AG08396 (cell line): Measurements from ENCODE around the gene ZMYM4.

ENCODE experiments used
- DNase-seq: peaks from one replicate; pipeline ENCODE4 v3.0.0; 2012; ENCODE audit warnings: low spot score, mixed read lengths

ZMYM4 gene

DNA sequence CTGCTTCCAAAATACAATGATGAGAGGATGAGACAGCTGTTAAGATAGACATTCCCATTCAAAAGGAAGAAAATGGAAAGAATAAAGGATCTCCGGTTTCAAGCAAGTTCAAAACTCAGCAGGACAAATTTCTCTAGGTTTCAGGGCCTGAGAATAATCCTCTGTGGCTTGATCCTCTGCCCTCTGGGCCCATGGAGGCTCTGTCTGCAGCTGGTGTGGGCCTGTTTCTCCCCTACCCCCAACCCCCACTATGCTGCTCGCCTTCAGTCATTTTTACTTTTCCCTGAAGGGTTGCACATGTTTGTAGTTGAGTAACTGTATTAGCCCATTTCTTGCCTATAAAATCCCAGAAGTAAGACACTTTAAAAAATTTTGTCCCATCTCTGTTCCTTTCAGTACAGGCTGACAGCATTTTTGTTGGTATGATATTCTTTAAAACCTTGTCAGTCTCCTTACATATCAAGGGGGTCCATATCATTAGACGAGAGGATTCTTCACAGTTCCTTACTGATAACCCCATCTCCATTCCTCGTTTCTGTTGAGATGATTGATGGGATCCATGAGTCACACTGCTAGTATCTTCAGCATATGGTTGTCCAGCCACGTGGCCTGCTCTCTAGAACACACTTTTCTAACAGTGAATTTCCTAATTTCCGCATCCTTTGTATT is 10.5 kb downstream of the ZMYM4 start:
- DNase-seq, result no peak

DNA sequence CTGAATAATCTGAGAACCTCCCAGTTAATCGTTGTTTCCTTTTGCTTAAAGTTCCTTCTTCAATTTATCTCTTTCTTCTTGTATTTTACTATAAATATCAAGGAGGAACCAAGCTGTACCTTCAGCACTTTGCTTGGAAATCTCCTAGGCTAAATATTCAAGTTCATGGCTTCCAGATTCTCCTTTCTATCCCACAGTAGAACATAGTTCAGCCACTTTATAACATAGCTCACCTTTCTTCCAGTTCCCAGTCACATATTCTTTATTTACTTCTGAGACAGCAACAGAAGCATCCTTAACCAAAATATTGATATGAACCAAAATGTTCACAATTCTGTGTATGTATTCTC is 11.0 kb downstream of the ZMYM4 start:
- DNase-seq, result no peak

DNA sequence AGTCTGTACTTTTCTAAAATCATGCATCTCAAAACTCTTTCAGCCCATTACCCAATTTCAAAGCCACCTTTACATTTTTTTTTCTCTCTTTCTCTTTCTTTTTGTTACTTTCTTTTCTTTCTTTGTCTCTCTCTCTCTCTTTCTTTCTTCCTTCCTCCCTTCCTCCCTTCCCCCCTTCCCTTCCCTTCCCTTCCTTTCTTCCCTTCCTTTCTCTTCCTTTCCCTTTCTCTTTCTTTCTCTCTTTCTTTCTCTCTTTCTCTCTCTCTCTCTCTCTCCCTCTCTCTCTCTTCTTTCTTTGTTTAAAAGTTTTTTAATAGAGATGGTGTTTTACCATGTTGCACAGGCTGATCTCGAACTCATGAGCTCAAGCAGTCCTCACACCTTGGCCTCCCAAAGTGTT is 11.5 kb downstream of the ZMYM4 start:
- DNase-seq, result no peak

DNA sequence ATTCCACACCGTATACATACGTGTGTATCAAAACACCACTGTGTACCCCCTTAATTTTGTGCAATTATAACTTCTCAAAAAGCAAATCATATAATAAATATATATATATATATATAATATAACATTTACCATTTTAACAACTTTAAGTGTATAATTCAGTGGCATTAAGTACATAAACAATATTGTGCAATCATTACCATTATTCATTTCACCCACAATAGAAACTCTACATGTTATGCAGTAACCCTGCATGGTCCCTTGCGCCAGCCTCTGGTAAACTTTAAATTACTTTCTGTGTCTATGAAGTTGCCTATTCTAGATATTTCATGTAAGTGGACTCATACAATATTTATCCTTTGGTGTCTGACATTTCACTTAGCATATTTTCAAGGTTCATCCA is 13.1 kb downstream of the ZMYM4 start:
- no peak for DNase-seq

DNA sequence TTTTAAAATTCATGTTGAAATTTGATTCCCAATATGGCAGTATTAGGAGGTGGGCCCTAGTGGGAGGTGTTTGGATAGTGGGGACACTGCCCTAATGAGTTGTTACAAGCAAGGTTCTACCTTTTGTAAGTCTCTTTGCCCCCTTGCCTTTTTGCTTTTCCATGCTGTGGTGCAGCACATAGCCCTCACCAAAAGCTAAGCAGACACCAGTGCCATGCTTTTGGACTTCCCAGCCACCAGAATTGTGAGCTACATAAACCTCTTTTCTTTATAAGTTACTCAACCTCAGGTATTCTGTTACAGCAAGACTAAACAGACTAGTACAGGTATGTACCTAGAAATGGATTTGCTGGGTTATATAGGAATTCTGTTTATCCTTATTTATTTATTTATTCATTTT is 13.7 kb downstream of the ZMYM4 start:
- DNase-seq, result no peak

DNA sequence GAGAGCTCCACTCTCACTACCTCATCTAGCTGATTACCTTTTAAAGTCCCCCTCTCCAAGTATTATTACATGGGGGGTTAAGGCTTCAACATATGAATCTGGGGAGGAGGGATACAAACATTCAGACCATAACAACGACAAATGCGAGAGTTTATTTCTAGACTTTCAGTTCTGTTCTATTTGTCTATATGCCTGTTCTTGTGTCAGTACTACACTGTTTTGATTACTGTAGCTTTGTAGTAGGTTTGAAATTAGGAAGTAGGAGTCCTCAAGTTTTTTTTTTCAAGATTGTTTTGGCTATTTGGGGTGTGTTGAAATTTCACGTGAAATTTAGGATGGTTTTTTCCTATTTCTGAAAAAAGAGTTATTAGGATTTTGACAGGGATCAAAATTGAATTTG is 16.3 kb downstream of the ZMYM4 start:
- DNase-seq, result no peak

DNA sequence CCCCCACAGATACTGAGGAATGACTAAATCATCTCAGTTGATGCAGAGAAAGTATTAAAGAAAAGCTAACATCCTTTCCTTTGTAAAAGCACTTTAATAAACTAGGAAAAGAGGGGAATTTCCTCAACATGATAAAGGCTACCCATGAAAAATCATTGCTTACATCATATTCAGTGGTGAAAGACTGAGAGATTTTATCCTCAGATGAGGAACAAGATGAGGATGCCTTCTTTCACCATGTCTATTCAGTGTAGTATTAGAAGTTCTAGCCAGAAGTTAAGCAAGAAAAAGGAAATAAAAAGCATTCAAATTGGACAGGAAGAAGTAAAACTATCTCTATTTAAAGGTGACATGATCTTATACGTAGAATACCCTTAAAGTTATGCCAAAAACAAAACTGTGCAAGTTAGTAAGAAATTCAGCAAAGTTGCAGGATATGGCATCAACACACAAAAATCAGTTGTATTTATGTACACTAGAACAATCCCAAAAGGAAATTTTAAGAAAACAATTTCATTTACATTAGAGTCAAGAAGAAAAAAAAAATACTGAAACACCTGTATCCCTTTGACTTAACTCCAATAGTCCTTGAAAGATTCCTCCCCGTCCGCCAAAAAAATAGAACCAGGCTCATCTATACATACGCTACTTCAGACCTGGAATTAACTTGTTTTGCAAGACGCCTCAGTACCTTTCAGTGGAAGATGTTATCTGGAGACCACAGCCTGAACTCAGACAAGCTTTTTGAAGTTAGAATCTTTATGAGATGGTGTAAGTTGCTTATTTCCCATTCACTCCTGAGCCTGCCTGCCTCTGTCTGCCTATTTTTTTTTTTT is 17.5 kb downstream of the ZMYM4 start:
- no peak for DNase-seq

DNA sequence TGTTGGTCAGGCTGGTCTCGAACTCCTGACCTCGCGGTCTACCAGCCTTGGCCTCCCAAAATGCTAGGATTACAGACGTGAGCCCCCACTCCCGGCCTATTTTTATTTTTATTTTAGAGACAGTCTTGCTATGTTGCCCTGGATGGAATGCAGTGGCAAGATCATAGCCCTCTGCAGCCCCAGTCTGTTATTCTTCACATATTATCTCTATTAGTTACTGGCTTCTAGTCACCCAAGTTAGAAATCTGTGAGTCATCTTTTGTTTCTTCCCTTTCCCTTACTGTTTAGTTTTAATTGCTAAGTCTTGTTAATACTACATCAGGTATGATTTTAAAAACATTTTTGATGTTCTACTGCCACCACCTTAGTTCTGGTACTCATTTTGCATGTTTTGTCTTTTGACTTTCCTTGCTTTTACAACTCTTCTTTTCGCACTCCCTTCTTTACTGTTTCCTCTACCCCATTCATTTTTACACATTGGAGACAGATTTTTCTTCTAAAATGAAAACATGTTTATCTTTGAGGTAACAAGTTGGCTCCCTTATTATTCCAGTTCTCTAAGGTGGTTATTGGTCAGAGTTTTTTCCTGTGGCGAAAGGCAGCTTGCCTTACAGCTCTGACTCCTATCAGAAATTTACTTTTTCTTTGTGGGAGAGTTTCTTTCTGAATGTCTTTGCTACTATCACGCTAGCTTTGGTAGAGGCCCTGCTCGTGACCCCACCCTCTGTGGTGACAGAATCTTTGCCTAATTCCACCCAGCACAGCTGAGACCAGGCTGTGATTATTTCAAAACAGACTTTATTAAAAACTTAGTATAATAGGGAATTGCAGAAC is 19.5 kb downstream of the ZMYM4 start:
- peak; percentile 32 for DNase-seq

DNA sequence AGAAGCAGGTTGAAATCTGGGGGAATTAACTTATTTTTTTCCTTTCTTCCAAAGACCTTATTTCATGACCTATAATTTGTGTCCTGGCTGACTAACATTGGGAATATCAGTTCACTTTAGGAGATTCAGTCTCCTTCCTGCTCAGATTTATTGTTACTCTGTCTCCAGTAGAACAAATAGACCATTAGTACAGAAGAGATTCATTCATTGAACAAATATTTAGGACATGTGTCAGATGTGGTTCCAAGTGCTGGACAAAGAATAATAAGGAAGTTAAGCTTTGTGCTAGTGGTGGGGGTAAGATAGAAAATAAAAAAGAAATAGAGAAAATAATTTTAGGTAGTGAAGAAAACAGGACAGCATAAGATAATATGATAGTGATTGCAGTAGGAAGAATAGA is 20.3 kb downstream of the ZMYM4 start:
- no peak for DNase-seq

DNA sequence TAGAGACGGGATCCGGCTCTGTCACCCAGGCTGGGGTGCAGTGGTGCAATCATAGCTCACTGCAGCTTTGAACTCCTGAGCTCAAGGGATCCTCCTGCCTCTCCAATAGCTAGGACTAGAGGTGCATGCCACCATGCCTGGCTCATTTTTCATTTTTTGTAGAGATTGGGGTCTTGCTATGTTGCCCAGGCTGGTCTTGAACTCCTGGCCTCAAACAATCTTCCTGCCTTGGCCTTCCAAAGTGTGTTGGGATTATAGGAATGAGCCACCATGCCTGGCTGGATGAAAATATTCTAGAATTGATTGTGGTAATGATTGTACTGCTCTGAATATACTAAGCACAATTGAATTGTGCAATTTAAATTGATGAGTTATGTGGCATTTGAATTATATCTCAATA is 21.9 kb downstream of the ZMYM4 start:
- no peak for DNase-seq

DNA sequence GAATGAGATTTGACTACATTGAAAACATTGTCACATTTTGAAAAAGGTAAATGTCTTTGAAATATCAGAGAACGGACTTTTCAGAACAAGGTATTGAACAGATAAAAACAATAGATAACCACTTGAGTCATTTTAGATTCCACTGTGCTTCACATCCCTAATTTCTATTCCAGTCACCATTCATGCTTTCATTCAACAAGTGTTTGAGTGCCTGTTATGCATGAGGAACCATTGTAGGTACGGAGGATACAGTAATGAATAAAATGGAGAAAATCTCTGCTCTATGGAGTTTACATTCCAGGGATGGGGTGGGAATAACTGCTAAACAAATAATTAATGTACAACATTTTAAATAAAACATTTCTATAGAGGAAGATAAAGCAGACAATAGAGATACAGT is 26.3 kb downstream of the ZMYM4 start:
- DNase-seq, result no peak

DNA sequence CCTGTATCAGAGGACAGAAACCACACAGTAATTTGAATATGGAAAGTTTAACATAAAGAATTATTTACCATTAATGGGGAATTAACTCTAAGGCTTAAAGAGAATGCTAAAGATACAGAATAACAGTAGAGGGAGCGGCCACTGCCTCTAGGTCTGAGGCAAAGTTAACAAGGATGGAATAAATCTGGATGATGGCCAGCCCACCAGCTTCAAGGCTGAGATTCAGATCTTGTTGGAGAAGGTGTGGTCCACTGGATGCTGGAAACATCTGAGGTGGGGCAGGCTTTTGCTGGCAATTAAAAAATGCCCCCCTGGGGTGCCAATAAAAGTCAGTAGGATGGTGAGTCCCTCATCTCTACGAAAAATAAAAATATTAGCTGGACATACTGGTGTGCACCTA is 29.4 kb downstream of the ZMYM4 start:
- DNase-seq, result no peak

DNA sequence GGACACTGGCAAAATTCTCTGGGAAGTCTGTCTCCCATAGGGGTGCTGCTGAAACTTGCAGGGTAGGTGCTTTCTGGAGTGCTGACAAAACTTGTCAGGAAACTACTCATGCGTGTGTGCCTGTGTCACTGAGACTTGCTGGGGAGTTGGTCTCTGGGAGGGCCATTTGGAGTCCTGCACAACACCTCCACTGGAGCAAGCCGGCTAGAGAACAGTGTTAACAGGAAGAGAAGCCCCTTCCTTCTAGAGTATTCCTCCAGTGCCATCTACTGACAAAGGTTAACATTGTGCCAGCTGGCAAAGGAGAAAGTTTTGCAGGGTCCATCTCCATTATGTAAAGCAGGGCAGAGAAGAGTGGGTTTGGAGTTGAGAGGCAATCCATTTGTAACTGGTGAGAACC is 30.0 kb downstream of the ZMYM4 start:
- peak; percentile 22 for DNase-seq

DNA sequence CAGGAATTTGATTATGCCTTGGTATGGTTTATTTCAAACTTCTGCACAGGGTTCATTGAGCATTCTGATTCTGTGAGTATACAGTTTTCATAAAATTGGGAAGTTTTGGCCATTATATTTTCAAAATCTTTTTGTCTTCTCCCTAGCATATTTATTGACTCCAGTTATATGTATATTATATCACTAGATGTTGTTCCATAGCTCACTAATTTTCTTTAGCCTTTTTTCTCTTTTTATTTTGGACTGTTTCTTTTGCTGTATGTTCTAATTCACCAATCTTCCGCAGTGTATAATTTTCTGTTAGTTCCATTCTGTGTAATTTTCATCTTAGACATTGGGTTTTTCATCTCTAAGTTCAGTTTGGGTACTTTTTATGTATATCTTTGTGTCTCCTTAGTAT is 31.9 kb downstream of the ZMYM4 start:
- no peak for DNase-seq

DNA sequence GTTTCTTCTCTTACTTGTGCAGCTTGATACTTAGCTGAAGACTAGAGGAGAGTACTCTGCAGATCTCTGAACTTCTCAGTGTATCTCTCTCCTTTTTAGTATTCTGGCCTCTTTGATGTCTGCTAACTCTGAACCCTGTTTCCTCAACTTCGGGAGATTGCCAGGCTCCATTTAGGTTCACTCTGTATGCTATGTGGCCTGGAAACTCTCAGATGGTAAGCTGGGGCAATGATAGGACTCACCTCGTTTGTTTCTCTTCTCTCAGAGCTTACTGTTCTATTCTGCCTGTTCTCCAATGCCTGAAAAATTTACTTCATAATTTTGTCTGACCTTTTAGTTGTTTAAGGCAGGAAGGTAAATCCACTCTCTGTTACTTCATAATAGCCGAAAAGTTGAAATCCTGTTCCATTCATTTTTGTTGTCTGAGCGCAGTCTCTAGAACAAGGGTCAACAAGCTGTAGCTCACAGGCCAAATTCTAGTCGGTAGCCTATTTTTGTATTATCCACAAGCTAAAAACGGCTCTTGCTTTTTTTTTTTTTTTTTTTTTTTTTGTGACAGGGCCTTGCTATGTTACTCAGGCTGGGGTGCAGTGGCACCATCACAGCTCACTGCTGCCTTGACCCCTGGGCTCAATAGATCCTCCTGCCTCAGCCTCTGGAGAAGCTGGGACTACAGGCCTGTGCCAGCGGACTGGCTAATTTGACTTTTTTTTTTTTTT is 33.3 kb downstream of the ZMYM4 start:
- DNase-seq, result no peak

DNA sequence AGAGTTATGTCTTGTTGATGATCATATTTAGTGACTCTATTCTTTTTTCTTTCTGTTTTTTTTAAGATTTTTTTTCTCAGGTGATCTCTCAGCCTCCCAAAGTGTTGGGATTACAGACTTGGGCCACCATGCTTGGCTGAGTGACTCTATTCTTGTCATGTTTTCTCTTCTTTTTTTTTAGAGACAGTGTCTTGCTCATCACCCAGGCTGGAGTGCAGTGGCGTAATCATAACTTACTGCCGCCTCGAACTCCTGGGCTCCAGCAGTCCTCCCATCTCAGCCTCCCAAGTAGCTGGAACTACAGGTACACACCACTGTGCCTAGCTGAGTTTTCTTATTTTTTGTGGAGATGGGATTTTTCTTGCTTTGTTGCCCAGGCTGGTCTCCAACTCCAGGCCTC is 36.9 kb downstream of the ZMYM4 start:
- DNase-seq, result no peak

DNA sequence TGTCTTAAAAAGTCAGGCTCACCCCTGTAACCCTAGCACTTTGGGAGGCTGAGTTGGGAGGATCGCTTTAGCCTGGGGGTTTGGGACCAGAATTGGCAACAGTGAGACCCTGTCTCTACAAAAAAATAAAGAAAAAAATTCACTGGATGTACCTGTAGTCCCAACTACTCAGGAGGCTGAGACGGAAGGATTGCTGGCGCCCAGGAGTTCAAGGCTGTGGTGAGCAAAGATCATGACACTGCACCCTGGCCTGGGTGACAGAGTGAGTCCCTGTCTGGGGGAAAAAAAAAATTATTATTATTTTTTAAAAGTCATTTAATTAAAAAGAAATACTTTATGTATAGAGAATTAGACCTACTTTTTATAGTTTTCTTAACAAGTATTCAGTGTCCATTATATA is 47.1 kb downstream of the ZMYM4 start:
- no peak for DNase-seq

DNA sequence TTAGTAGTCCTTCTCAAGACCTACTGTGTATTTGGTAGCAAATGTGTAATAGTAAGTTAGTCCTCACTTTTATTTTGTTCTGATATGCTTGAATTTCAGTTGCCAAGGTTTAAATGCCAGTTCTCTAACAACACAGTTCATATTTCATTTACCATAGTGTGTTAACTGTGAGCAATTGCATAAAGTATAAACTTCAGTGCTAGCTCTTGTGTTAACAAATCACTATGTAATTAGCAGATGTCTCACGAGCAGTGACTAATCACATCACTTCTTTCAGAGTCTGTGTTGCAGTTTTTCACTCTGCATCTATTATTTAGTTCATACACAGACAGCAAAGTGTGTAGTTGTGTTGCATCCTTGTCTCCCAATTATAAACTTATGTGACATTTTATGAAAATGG is 47.8 kb downstream of the ZMYM4 start:
- DNase-seq, result no peak

DNA sequence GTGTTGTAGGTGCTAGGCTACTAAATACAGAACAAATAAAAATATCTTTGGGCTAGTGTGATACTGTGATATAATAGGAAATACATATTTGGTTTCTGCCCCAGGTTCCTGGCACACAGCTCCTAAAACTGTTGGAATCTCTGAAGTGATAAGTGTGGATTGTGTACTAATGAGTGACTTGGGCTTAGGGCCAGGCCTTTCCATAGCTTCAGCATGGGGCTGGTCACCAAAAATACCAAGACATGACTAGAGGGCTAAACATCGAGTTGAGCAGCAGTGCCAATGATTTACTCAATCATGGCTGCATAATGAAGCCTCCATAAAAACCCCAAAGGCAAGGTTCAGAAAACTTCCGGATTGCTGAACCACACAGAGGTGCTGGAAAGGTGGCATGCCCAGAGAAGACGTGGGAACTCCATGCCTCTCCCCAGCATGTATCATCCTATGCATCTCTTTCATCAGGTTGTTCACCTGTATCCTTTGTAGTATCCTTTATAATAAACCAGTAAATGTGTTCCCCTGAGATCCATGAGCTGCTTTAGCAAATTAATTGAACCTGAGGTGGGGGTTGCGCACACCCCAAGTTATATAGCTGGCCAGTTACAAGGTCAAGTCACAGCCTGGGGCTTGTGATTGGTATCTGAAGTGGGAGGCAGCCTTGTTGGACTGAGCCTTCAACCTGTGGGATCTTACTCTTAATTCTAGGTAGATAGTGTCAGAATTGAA is 51.6 kb downstream of the ZMYM4 start:
- peak; percentile 21 for DNase-seq

DNA sequence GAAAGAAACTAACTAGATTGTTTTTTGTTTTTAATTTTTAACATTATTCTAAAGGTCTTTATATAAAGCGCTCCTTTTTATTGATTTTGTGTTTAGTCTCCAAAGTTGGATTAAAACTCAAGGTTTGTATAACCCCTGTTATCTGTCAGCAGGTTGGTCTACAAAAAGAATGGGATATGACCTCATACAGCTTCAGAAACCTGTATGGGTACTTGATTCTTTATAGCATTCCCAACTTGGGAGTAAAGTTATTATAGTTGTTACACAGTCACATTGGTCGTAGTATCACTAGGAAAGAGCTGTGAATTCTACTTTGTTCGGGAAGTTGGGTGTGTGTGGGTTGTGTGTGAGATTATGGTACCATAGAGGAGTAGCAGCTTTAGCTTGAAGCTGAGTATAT is 52.4 kb downstream of the ZMYM4 start:
- no peak for DNase-seq

DNA sequence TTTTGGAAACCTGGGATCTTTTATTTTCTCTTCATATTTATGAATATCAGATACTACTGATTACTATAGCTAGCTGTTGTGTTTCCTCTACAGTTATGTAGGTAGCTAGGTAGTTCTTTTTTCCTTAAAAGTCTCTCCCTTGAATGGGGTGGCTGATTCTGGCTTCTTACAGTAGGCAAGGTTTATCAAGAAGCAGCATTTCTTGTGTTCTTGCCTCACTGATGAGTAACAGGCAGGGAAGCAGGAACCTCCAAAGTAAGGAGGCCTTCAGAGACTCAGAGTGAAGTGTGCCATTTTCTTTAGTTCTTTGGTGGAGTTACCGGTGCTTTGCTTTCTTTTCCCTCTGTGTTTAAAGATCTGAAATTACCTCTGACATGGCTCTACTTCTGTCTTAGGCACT is 56.0 kb downstream of the ZMYM4 start:
- DNase-seq, result peak; percentile 17
